ENCODE data around the gene EPHB6.

The EPHB6 gene

DNA sequence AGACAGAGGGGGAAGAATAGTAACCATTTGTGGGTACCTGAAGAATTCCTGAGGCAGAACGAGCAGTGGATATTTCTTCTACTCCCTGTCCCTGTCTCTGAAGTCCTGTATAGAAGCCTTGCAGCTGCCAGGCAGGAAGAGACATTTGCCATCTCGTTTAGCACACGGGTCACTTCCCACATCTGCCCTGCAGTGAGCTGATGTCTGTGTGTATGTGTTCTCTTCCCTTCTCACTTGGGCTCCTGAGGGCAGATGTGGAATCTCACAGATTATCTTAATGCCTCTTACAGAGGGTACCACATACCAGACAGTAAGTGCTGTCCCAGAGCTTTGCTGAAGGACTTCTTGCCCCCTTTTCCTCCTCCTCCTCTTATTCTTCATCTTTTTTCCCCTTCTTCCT, 44.8 kb downstream of the EPHB6 start:
- no peak for DNase-seq

DNA sequence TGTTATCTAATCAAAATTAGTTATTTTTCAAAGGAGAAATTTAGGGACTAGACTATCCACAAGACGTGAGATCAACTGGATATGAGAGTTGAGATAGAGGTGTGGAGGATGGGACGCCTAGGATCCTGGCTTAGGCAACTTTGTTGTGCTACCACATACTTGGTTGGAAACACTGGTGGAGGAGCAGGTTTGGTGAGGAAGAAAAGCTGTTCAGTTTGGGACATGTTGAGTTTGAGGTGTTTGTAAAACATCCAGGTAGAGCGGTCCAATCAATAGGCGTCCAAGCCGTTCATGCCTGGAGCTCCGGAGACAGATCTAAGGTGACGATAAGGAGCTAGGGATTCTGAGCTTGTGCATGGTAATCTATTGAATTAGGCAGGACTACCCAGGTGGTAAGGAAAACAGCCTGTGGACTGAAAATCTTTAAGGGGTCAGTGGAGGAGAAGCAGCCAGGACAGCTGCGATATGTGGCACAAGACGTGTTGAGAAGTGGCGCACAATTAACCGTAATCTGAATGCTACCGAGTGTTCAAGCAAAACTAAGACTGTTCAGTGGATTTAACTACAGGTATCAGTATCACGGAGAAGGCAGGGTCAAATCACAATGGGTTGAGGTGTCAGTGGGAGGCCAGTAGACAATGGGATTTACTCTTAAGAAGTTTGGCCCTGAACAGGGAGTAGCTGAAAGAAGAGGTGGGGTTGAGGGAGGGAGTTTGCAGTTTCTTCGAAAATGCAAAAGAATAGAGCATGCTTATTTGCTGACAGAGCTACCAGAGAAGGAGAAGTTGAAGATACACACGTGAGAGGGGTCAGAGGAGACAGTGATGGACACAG, 46.8 kb downstream of the EPHB6 start:
- no peak for DNase-seq

DNA sequence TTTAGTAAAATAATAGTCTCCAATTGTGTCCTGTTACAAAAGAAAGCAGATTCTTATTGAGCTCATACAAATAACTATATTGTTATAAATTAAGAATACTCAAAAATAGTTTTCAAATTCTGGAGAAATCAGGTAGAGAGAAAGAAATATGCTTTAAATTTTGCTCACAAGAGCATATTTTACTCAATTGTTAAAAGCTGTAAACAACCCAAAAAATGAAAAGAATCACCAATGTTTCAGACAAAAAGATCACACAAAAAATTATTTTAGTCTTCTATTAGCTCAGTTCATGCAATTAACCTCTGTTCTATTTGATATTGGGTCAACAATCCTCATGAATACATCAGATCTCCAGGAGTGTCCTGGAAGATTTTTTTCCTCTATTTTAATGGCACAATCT, 49.3 kb downstream of the EPHB6 start:
- DNase-seq = no peak

DNA sequence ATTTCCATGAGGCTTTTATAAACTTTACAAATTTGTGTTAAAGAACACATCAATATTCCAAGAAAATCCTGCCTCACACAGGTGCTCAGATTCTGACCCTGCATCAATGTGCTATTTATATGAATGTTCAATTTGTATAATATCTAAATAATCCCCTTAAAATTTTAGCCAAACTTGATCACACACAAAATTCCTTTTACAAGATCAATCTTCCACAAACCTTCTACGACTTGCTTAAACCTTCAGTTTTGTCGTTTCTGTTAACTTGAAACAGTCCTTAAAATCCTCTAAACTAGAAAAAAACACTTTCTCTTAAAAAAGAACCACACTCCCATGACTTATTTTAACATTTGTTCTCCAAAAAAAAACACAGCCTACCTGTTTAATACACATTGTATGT, 50.9 kb downstream of the EPHB6 start:
- no peak for DNase-seq

DNA sequence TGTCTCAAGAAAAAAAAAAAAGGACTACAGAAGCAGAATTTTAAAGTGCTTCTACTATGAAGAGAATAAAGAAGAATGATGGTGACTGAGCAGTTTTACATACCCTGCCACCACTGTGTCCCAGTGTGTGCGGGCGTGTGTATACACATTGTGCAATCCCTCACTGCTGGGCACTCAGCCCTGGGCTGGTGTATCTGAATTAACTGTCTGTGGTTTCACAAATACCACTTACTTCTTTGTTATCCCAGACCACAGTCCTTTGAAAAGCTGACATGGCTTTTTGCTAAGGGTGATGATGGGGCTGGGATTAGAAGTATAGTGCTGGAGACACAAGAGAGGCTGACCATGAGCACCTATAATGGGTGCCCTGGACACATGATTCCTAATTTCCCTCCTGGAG, 51.8 kb downstream of the EPHB6 start:
- no peak for DNase-seq

DNA sequence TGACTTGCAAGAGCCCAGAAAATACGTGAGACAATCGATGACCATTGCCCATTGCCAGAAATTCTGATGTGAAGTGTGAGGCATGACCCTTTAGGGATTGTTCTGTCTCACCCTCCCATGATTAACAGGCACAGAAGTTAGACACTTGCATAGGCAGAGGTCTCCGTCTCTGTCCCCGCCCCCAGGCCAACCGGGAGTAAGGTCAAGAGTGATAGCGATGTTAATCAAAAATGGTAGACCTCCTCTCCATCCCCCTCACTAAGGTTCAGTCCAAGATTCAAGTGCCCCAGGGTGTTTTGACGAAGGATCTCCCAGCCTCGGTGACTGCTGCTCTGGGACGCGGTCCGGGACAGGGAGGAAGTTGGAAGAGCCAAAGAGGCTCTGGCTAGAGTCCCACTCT, 53.4 kb downstream of the EPHB6 start:
- no peak for DNase-seq

DNA sequence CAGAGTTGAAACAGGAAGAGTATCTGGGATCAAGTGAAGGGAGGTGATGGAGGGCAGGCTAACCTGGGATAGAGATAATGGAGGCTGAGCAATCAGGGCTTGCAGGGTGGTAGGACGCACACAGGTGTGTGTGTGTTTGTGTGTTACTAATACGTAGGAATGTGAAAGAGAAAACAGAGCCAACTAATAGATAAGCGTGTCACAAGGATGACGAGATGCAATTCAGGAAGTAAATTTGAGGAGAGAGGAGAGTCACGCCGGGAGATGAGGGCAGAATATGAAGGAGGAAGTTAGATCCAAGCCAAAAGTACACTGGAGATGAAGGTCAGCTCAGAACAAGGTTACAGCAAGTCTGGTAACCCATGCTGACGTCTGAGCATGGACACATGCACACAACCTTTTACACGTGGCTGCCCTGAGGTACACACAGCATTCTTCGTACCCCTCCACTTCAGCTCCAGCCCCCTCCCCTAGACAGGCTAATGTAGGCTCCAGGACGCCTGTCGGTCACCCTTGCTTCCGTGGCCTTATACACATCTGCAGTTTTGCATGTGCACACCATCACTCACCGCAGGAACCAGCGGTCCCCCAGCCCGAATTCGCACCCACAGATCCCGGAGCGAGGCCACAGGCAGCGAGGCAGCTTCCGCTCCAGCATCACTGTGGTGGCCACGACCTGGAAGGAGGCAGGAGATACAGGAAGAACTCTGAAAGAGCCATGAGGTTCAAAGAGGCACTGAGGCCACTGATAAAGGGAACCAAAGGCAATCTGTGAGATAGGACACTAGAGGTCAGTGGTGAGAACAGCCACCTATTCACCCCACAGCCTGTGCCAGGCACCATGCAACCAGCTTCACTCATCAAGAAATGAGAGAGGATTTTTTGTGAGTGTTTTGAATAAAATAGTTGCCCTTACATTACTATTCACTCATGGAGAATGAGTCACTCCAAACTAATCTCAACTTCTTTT, 54.3 kb downstream of the EPHB6 start:
- no peak for DNase-seq

DNA sequence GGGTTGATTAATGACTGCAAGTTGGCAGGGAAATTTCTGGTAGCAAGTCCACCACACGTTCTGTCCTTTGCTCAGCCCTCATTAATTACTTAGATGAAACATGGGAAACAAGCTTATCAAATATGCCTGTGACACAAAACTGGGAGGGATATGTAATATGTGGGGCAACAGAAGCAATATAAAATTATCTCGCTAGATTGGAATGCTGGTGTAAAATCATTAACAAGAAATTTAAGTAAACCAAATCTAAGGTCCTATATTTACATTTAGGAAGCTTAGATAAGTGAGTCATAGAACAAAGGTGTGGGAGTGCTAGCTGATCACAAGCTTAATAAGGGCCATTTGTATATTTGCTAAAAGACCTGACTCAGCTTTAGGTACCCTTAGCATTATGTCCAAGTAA, 55.2 kb downstream of the EPHB6 start:
- DNase-seq = no peak

DNA sequence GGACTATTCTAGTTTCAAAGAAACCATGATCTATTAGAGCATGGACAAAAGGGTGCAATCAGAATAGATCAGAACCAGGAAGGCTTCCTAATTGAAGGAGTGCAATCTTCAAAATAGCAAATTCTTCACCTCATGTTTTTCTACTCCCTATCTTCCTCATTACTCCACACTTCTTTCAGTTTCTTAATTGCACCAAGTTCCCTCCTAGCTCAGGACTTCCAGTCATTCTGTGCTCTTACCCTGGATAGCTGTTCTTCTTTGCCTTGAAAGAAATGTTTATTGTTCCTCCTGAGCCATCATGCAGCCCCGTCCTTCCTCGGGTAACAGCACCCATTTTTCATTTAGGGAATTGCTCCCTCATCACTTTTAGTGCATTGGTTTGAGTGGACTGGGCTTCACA, 55.6 kb downstream of the EPHB6 start:
- DNase-seq = no peak

DNA sequence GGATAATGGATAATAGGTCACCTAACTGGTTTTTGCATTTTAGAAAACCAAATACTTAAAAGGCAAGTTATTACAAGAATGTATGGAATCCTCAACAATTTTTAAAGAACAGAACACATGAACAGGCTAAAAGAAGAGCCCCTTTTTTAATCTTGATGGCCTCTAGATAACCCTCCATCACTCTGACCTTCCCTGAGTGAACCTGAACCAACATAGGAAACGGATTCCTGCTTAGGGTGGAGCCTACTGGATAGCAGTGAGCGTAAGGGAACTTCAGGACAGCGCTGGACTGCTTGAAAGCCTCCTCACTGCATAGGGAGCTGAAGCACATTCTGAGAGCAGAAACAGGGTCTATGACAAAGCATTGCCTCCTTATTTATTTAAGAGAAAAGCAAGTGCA, 58.2 kb downstream of the EPHB6 start:
- no peak for DNase-seq

DNA sequence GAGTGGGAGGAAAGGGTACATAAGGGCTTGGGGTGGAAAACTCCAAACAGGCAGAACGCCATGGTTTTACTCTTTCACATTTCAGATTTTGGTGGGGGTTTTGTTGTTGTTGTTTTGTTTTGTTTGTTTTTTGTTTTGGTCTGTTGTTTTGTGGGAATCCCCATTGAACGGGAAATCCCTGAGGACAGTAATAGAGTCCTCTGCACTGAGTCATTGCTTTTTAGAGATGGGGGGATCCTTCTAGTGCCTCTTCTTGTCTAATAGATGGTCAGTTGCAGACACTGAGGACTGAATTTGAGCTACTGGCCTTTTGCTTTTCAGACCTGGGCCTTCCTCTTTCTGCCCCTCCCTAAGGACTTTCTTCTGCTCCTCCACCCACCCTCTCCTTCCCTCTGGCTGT, 58.7 kb downstream of the EPHB6 start:
- no peak for DNase-seq

DNA sequence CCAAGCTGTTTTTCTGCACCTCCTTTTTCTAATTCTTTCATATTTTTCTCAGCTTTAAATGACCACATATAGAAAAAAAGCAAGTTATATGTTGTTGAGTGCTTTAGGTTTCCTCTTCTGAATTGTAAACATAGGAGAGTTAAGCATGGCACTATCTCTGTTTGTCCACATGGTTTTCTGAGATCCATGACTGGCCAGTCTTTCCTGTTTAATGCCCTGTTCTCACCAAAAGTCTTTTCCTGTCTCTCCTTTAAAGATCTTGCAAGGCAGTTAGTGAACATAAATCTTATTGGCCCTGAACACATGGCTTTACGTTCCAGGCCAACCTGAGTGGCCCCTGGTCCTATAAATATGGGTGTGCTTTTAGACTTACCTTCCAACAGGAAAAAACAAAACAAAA, 59.2 kb downstream of the EPHB6 start:
- DNase-seq = no peak

DNA sequence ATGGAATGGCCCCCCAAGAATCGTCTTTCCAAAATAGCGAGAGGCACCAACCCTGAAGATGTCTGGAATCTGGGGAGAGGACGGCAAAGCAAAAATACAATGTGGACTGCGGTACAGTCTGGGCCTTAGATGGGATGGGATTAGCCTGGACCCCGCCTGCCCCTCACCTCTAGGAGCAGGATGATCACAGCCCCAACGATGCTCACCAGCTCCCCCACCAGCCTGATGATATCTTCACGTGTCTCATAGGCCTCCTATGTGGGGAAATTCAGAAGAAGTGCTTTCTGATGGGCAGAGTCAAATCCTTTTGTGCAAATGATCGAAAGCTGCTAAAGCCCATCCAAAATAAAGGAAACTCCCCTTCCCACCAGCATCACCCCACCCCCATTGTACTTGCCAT, 60.4 kb downstream of the EPHB6 start:
- DNase-seq = no peak

DNA sequence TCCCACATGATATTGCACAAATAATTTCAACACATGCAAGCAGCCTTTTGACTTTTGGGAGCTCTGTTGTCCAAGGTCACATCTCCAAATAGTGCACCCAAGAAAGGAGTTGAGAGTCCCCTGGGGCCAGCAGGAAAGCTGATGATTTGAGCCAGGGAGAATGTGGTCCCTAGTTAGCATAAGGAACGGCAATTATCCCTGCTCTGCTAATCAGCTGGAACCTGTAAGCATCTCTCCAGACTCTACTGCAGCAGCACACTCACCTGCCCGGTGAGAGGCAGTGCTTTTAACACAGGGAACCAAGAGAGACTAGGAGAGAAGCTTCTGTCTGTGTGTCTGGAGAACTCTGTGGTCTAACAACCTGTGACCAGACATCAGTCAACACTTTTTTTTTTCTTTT, 61.6 kb downstream of the EPHB6 start:
- DNase-seq = no peak

DNA sequence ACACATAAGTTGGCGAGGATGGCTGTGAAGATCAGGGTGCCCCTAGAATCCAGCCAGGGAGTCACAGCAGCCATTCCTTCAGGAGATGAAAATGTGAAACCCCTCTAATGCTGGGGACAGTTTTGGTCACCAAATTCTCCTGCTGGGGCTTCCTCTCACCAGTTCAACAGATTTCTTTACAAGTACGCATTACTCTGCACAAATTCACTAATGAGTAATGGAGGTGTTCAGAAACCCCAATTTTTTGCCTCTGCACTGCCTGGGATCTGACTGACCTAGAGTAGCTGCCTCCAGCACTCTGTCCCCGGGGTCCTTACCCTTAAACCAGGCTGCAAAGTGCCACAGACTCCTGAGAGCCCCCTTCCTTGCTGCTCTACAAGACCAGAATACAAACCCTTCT, 62.6 kb downstream of the EPHB6 start:
- no peak for DNase-seq

DNA sequence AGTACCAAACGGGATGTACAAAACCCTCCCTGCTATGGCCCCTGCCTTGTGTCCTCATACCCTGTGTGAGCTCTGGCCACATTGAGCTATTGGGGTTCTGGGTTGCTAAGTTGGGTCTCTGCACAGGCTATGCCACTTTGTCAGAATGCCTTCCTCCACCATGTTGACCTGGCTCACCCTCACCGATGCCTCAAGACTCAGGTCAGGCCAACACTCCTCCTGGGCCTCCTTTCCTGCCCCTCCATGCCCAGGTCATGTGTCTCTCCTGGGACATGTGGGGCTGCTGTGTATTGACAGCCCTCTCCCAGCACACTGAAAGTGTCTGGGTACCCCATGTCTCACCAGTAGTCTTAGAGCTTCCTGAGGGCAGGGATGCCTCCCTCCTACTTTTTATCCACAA, 64.0 kb downstream of the EPHB6 start:
- no peak for DNase-seq

DNA sequence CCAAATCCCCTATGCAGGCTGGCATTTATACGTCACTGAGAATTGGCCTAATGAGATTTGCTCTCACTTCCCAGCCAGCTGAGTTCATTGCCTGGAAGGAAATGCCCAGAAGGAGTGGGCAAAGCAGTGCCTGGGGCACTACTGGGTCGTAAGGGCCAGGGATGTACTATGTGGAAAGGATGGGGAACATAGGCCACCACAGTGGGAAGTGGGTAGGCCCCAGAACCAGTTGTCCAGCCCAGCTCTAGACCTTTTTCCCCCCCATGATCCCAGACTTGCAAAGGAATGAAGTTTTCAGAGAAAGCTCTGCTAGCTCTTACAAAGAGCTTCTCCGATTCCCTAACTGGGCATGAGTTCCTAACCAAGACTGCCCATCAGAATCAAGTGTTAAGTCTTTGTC, 64.8 kb downstream of the EPHB6 start:
- no peak for DNase-seq

Data from effector CD4-positive, alpha-beta T cell (primary cell).